Measurements from ENCODE around the gene WDR27.

GRCh38 chr6:169723200-169723909, 21.5 kb upstream of the WDR27 start:
- TF ChIP-seq POLR2A (IDR thresholded peaks at IDR 0.05; ENCODE audit: low read length) (peak; percentile 54), GATA1 (IDR thresholded peaks at IDR 0.05; ENCODE audit: low read depth, low read length) (no peak)

Measured in erythroblast (primary cell).